ENCODE data around the gene EFCAB12.
"Not testable (repeated sequence)": the region's sequence is repeated elsewhere in the genome, so short reads cannot be mapped to it uniquely, and the experiment has no call there.

EFCAB12 gene

DNA sequence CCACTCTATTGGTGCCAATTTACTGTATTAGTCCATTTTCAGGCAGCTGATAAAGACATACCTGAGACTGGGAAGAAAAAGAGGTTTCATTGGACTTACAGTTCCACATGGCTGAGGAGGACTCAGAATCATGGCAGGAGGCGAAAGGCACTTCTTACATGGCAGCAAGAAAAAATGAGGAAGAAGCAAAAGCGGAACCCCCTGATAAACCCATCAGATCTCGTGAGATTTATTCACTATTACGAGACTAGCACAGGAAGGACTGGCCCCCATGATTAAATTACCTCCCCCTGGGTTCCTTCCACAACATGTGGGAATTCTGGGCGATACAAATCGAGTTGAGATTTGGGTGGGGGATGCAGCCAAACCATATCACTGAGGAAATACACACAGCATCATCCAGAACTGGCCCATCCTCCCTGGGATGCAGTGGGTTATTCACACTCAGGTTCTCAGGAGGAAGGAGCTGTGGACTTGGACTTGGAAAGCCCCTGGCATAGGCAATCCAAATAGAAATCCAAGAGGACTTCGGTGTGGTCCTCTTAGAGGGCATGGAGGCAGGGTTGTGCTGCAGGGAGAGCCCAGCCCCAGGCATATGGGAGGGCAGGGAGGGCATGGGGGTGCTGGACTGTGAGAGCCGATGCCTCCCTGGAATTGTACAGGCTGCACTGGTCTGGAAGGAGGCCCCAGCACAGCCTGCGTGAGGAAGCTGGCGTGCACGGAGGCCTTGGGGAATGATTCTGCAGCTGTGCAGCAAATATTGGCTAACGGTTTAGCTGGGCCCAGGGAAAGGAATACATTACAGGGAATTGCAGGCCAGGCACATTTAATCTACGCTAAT lies 62.9 kb downstream of the EFCAB12 start:
- DNase-seq (ENCODE audit: low spot score) = no peak

DNA sequence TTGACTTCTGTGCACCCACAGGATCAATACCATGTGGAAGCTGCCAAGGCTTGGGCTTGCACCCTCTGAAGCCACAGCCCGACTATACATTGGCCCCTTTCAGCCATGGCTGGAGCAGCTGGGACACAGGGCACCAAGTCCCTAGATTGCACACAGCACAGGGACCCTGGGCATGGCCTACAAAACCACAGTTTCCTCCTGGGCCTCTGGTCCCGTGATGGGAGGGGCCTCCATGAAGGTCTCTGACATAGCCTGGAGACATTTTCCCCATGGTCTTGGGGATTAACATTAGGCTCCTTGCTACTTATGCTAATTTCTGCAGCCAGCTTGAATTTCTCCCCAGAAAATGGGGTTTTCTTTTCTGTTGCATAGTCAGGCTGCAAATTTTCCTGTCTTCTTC lies 63.6 kb downstream of the EFCAB12 start:
- DNase-seq (ENCODE audit: low spot score) = not testable (repeated sequence)

DNA sequence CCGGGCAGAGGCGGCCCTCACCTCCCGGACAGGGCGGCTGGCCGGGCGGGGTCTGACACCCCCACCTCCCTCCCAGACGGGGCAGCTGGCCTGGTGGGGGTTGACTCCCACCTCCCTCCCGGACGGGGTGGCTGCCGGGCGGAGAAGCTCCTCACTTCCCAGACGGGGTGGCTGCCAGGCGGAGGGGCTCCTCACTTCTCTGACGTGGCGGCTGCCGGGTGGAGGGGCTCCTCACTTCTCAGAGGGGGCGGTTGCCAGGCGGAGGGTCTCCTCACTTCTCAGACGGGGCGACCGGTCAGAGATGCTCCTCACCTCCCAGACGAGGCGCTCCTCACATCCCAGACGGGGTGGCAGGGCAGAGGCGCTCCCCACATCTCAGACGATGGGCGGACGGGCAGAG lies 65.1 kb downstream of the EFCAB12 start:
- DNase-seq (ENCODE audit: low spot score) = not testable (repeated sequence)

DNA sequence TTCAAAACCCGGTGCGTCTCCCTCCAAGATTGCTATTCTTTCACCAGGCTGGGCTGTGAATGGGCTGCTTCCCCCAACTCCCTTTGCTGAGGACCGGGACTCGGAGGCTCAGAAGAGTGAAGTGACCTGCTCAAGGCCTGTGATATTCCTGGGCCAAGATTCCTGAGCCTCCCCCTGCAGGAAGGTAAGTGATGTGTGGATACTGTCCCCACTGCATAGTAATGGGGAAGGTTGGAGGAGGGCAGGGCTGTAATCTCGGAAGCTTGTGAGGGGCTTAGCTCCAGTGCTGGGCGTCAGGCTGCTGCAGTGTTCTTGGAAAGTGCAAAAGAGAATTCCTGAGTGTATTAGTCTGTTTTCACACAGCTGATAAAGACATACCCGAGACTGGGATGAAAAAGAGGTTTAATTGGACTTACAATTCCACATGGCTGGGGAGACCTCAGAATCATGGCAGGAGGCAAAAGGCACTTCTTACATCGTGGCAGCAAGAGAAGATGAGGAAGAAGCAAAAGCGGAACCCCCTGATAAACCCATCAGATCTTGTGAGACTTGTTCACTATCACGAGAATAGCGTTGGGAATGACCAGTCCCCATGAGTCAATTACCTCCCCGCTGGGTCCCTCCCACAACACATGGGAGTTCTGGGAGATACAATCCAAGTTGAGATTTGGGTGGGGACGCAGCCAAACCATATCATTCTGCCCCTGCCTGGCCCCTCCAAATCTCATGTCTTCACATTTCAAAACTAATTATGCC lies 67.6 kb downstream of the EFCAB12 start:
- no peak for DNase-seq (ENCODE audit: low spot score)

DNA sequence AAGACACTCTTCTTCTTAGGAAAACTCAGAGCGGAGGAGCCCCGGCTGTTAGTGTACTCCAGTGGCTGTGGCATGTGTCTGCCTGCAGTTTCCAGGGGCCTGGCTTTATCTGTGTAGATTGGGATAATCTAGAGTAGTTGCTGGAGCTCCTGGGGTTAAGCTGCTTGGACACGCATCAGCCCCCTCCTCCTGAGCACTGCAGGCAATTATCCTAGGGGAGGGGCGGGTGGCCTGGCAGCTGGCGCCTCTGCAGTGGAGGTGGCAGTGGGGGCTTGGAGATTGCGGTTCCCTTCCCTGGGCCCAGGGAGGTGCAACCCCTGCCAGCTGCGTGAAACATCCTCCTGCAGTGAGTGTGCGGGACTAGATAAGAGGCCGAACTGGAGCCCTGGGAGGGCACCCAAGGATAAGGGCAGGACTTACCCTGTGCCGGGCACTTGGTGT lies 68.2 kb downstream of the EFCAB12 start:
- no peak for DNase-seq (ENCODE audit: low spot score)

DNA sequence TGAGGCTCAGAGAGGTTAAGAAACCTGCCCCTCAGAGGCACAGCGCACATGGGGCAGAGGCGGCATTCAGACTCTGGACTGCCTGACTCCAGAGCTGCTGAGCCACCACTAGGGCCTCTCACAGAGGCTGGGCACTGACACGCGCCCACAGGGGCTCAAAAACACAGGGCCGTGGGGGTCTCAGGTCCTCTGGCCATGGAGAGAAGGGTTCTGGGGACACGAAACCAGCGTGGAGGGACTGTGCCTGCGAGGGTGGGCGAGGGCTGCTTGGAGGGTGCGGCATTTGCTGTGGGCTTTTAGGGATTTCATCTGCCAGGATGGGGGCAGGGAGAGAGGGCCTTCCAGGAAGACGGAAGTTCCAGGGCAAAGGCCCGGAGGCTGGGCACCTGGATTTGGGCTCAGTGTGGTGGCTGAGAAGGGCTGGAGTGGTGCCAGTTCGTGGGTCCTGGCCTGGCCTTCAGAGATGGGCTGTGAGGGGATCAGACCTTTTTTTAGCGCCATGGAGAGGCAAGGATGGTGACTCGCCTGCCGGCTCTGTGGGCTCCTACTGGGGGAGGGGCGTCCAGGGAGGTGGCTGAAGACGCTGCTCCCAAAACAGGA lies 69.6 kb downstream of the EFCAB12 start:
- no peak for DNase-seq (ENCODE audit: low spot score)

DNA sequence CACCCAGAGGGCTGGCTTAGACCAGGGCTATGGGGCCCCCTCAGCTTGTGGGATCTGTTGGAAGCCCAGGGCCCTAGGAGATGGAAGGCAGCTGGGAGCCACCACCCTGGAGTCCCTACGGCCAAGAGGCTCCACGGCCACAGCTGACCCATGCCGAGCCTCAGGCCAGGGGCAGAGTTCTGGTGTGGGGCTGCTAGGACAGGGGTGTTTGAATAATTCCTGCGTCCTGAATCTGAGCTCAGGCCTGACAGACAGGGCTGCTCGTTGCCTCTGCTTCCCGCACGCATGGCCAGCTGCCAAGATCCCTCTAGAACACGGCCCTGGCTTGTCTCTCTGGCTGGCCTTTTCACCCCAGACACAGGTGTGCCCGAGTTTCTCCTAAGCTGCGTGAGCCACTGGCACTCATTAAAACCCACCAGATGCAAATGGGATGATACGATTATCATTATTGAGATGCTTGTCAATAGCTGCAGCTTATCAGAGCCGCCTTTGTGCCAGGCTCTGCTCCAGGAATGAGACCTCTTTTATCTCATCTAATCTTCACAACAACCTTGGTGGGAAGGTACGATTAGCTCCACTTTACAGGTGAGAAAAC lies 70.2 kb downstream of the EFCAB12 start:
- DNase-seq (ENCODE audit: low spot score) = no peak

DNA sequence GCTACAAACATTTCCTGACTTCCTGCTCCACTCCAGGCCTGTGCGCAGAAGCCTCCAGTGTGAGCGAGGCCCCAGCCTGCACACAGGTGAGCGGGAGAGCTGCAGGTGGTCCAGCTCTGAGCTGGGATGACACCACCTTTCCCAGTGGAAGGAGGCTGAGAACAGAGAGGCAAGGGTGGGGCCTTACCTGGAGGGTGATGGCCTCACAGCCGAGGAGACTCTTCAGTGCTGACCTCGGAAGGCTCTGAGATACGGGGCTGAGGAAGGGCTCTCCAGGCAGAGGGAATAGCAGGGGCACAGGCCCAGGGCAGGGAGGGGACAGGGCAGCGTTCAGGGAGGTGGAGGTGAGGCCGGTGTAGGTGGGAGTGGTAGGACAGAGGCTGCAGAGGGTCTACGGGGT lies 70.8 kb downstream of the EFCAB12 start:
- DNase-seq (ENCODE audit: low spot score) = no peak

DNA sequence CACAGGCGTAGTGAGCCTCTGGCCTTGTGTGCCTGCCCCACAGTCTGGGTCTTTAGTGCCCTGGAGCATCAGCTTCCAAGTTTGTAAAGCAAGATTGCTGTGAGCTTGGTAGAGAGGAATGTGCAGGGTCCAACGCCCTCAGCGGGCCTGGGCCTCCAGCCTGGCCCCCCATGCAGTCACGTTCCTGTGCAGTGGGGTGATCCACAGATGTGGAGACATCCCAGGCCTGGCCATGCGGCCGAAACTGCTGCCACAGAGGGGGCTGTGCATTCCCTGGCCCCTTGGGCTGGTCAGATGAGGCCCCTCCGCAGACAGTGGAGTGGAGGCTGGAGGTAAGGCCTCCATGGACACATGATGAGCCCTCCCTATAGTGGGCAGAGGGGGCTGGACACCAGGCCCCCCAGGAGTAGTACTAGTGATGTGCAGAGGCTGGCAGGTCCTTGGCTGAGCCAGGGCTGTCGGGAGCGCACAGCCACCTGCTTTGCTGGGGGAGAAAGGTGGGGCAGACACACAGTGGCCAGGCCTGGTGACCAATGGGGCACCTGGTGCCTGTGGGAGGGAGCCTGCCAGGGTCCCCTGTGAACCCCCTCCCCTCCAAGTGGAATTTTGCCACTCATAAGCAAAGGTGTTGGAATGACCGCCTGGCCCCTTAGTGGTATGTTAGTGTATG lies 71.5 kb downstream of the EFCAB12 start:
- no peak for DNase-seq (ENCODE audit: low spot score)

DNA sequence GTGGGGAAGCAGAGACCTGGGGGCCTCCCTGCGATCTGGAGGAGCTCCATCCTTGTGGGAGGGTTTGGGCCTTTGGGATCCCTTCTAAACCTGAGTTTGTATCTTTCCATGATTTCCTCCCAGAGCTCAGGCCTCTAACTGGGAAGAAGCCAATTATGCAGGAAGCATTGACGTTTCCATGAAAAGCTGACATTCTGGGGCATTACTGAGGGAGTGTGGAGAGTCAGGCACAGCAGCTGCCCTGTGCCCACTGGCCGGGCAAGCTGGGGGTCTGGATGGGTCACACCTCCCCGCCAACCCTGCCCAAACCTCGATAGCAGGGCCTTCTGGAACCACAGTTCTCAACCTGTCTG lies 74.9 kb downstream of the EFCAB12 start:
- no peak for DNase-seq (ENCODE audit: low spot score)

DNA sequence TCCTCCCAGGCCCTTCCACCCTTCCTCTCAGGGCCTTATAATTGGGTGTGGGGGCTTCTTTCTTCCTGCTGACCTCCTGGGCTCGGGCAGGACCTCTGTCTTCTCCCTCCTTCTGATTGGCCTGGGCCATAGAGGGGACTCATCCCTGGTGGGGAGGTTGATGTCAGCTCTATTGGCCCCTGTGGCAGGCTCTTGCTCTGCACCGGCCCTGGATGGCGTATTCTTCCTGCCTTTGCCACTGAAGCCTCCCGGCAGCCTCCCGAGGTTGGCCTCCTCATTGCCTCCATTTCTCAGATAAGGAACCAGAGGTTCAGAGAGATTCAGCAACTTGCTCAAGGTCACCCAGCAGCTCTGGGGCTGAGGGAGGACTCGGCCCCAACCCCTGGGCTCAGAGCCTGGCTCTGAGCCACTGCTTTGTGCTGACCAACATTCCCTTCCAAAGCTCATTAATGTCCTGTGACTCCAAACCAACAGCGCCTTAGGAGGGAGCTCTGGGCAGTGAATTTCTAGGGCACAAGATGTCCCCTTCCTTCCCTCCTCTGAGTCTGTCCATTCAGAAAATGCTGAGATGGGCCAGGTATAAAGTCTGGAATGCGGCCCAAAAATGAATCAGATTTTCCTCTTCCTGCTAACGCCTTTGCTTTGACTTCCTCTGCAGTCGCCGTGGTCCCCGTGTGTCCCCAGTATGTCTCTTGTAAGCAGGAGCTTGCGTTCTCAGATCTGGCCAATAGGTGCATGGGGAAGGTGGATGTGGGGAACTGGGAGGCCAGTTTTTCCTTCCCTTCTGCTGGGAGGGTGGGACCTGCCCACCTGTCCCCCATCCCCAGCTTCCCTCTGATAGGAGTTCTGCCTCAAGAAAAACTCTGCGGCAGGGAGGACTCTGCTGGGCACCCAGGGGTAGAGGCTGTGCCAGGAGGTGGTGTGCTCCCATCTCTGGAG lies 75.5 kb downstream of the EFCAB12 start:
- no peak for DNase-seq (ENCODE audit: low spot score)

DNA sequence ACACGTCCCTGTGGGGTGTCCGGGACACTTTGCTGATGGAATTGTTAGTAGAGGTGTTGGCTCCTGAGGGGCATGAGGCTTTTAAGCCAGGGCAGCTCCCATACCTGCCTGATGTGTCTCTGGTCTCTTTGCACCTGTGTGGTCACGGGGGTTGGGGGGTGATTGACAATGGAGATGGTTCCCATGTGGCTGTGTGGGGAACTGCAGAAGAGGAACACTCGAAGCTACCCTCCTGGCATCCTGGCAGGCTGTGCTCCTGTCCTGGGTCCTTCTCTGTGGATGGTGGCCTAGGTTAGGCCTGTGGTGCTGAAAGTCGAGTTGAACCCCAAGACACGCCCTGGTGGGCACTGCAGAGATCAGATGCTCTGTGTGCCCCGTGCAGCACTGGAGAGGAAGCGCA lies 76.4 kb downstream of the EFCAB12 start:
- DNase-seq (ENCODE audit: low spot score) = no peak
